ENCODE data around the gene CXADR.

Gene CXADR

GRCh38 chr21:17467829-17468228, 45.0 kb upstream of the CXADR start:
- Histone ChIP-seq H3K4me2 (ENCODE audit: low read depth, low read length, poor library complexity, severe bottlenecking) (no peak overlapping the region), H3F3A (ENCODE audit: low read depth) (no peaks in the 10 kb centered on the region), H3K9me3 (ENCODE audit: insufficient read depth, low read depth, low read length) (no peaks in the 10 kb centered on the region), H3K79me2 (ENCODE audit: insufficient read depth, low read length) (no peaks in the 10 kb centered on the region), H3K4me3 (ENCODE audit: low read length, poor library complexity, severe bottlenecking) (no peak overlapping the region), H3K4me1 (ENCODE audit: insufficient read depth, low read length, poor library complexity, severe bottlenecking) (no peaks in the 10 kb centered on the region), H4K20me1 (ENCODE audit: insufficient read depth, low read length, poor library complexity, severe bottlenecking) (no peaks in the 10 kb centered on the region), H2AFZ (ENCODE audit: low read length) (no peak overlapping the region), H3K36me3 (ENCODE audit: insufficient read depth, low read length) (no peaks in the 10 kb centered on the region), H3K9me2 (replicated peaks; ENCODE audit: low read depth, low read length) (no peaks in the 10 kb centered on the region), H3K27me3 (ENCODE audit: insufficient read depth, low read length, poor library complexity, severe bottlenecking) (no peaks in the 10 kb centered on the region), H3K9ac (ENCODE audit: low read depth, low read length, poor library complexity, severe bottlenecking) (no peak overlapping the region)
- TF ChIP-seq EZH2phosphoT487 (IDR thresholded peaks at IDR 0.05; ENCODE audit: borderline replicate concordance): no peak
- TF ChIP-seq, protein P1, sequence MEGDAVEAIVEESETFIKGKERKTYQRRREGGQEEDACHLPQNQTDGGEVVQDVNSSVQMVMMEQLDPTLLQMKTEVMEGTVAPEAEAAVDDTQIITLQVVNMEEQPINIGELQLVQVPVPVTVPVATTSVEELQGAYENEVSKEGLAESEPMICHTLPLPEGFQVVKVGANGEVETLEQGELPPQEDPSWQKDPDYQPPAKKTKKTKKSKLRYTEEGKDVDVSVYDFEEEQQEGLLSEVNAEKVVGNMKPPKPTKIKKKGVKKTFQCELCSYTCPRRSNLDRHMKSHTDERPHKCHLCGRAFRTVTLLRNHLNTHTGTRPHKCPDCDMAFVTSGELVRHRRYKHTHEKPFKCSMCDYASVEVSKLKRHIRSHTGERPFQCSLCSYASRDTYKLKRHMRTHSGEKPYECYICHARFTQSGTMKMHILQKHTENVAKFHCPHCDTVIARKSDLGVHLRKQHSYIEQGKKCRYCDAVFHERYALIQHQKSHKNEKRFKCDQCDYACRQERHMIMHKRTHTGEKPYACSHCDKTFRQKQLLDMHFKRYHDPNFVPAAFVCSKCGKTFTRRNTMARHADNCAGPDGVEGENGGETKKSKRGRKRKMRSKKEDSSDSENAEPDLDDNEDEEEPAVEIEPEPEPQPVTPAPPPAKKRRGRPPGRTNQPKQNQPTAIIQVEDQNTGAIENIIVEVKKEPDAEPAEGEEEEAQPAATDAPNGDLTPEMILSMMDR (conservative IDR thresholded peaks at IDR 0.05; ENCODE audit: low read length): no peak

DNA sequence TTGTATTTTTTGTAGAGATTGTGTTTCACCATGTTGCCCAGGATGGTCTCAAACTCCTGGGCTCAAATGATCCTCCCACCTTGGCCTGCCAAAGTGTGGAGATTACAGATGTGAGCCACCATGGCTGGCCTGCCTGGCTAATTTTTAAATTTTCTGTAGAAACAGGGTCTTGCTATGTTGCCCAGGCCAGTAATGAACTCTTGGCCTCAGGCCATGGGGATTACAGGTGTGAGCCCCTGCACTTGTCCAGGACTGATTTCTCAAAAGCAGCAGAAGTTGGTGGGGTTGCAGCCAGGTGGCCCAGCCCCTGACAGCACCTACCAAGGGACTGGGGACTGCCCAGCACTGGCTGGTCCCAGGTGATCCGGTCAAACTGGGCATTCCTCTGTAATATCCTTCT, 44.1 kb upstream of the CXADR start:
- no peak overlapping the region for H3K4me2 ChIP-seq (ENCODE audit: low read depth, low read length, poor library complexity, severe bottlenecking)
- H3K36me3 ChIP-seq (ENCODE audit: insufficient read depth, low read length): no peaks in the 10 kb centered on the region
- TF ChIP-seq, protein P1 (conservative IDR thresholded peaks at IDR 0.05; ENCODE audit: low read length): no peak
- H3K9ac ChIP-seq (ENCODE audit: low read depth, low read length, poor library complexity, severe bottlenecking): no peak overlapping the region
- H3K9me3 ChIP-seq (ENCODE audit: insufficient read depth, low read depth, low read length): no peaks in the 10 kb centered on the region
- no peaks in the 10 kb centered on the region for H3F3A ChIP-seq (ENCODE audit: low read depth)
- no peak overlapping the region for H3K4me3 ChIP-seq (ENCODE audit: low read length, poor library complexity, severe bottlenecking)
- H3K27me3 ChIP-seq (ENCODE audit: insufficient read depth, low read length, poor library complexity, severe bottlenecking): no peaks in the 10 kb centered on the region
- no peaks in the 10 kb centered on the region for H3K79me2 ChIP-seq (ENCODE audit: insufficient read depth, low read length)
- H3K4me1 ChIP-seq (ENCODE audit: insufficient read depth, low read length, poor library complexity, severe bottlenecking): no peaks in the 10 kb centered on the region
- no peak overlapping the region for H2AFZ ChIP-seq (ENCODE audit: low read length)
- H4K20me1 ChIP-seq (ENCODE audit: insufficient read depth, low read length, poor library complexity, severe bottlenecking): no peaks in the 10 kb centered on the region
- H3K9me2 ChIP-seq (replicated peaks; ENCODE audit: low read depth, low read length): no peaks in the 10 kb centered on the region

GRCh38 chr21:17469727-17470126, 43.1 kb upstream of the CXADR start:
- Histone ChIP-seq H3K9ac (ENCODE audit: low read depth, low read length, poor library complexity, severe bottlenecking) (no peak overlapping the region), H3K4me3 (ENCODE audit: low read length, poor library complexity, severe bottlenecking) (no peak overlapping the region), H3K27me3 (ENCODE audit: insufficient read depth, low read length, poor library complexity, severe bottlenecking) (no peaks in the 10 kb centered on the region), H3K4me1 (ENCODE audit: insufficient read depth, low read length, poor library complexity, severe bottlenecking) (no peaks in the 10 kb centered on the region), H3K9me3 (ENCODE audit: insufficient read depth, low read depth, low read length) (no peaks in the 10 kb centered on the region), H3K9me2 (replicated peaks; ENCODE audit: low read depth, low read length) (no peaks in the 10 kb centered on the region), H3F3A (ENCODE audit: low read depth) (no peaks in the 10 kb centered on the region), H4K20me1 (ENCODE audit: insufficient read depth, low read length, poor library complexity, severe bottlenecking) (no peaks in the 10 kb centered on the region), H3K79me2 (ENCODE audit: insufficient read depth, low read length) (no peaks in the 10 kb centered on the region), H3K4me2 (ENCODE audit: low read depth, low read length, poor library complexity, severe bottlenecking) (no peak overlapping the region), H2AFZ (ENCODE audit: low read length) (no peak overlapping the region), H3K36me3 (ENCODE audit: insufficient read depth, low read length) (no peaks in the 10 kb centered on the region)
- TF ChIP-seq EZH2phosphoT487 (IDR thresholded peaks at IDR 0.05; ENCODE audit: borderline replicate concordance): no peak

DNA sequence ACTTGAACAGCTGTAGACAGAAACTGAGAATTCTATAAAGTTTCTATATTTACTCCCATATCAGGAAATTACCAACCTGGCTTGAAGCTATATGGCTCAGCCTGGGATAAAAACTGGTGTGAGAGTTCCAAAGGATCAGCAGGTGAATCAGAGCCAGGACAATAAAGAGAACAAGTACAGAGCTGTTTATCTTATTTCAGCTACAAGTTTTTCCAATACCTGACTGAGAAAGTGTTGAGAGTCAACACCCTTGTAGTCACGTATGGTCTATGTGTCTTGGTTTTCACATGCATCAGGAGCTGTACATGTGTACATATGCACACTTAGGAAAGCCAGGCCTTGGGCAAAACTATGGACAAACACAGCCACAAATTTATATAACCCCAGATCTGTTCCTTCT, 40.7 kb upstream of the CXADR start:
- TF ChIP-seq EZH2phosphoT487 (IDR thresholded peaks at IDR 0.05; ENCODE audit: borderline replicate concordance): no peak
- TF ChIP-seq, protein P1 (conservative IDR thresholded peaks at IDR 0.05; ENCODE audit: low read length): no peak
- no peaks in the 10 kb centered on the region for H3K9me3 ChIP-seq (ENCODE audit: insufficient read depth, low read depth, low read length)
- no peaks in the 10 kb centered on the region for H3K27me3 ChIP-seq (ENCODE audit: insufficient read depth, low read length, poor library complexity, severe bottlenecking)

More for the DNA sequence above, 40.7 kb upstream of the CXADR start:
- no peaks in the 10 kb centered on the region for H3K9me2 ChIP-seq (replicated peaks; ENCODE audit: low read depth, low read length)
- no peaks in the 10 kb centered on the region for H3F3A ChIP-seq (ENCODE audit: low read depth)
- no peaks in the 10 kb centered on the region for H3K79me2 ChIP-seq (ENCODE audit: insufficient read depth, low read length)
- H3K4me3 ChIP-seq (ENCODE audit: low read length, poor library complexity, severe bottlenecking): no peak overlapping the region
- H4K20me1 ChIP-seq (ENCODE audit: insufficient read depth, low read length, poor library complexity, severe bottlenecking): no peaks in the 10 kb centered on the region
- no peak overlapping the region for H2AFZ ChIP-seq (ENCODE audit: low read length)
- H3K4me1 ChIP-seq (ENCODE audit: insufficient read depth, low read length, poor library complexity, severe bottlenecking): no peaks in the 10 kb centered on the region
- H3K9ac ChIP-seq (ENCODE audit: low read depth, low read length, poor library complexity, severe bottlenecking): no peak overlapping the region
- H3K36me3 ChIP-seq (ENCODE audit: insufficient read depth, low read length): no peaks in the 10 kb centered on the region
- H3K4me2 ChIP-seq (ENCODE audit: low read depth, low read length, poor library complexity, severe bottlenecking): no peak overlapping the region
